Measurements from ENCODE around the gene CRELD1. TPM values are rescaled to one million over a fixed set of nuclear protein-coding genes. Genes with fewer than 3 reads are reported as not detected.

Gene CRELD1
- total and polyA plus RNA-seq, 11 donors = 45.9 to 77.8 (median 61.8) TPM

DNA sequence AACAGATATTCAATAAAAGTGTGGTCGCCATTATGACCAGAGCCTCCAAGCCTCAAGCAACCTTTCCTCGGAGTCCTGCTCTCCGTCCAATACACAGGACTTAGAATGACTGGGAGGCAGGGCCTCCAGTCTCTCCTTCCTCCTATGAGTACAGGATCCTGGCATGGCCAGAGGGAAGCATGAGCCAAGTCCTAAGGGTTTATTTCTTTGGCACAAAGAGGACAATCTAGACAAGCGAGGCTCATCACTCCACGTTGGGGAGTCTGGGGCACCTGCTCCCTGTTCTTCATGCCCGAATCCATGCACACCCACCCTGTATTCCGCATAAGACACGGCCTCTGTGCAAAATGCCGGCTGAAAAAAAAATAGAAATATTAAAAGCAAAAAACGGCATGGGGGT, 11.7 kb downstream of the CRELD1 start:
- Histone ChIP-seq H3K27me3 (no peaks in the 10 kb centered on the region), H3K9me3 (no peaks in the 10 kb centered on the region), H3K36me3 (peaks cover 0 to 32% (median 16%) of the 10 kb centered on the region in 9 donors), H3K27ac (peak overlapping the region in 1 of 12 donors; percentile 90), H3K4me3 (no peak overlapping the region), H3K4me1 (peaks cover 0 to 22% (median 14%) of the 10 kb centered on the region in 12 donors)
- TF ChIP-seq POLR2A (IDR thresholded peaks at IDR 0.05) (no peak), CTCF (IDR thresholded peaks at IDR 0.05) (no peak)
- intact Hi-C loops (cut with DNase I) = loop anchor here in 3 of 10 donors (5.0 to 10.0 kb wide), 3 partner anchors 103 to 231 kb away; partner anchors contain the start of genes BRK1 (in 1 of the 3) and RPUSD3 (in 1 of the 3)
- WGBS, 4 donors = 77 to 88% (median 85%) methylated on average over 10 of the region's 10 CpGs
- no peak for DNase-seq
- no peak for ATAC-seq

DNA sequence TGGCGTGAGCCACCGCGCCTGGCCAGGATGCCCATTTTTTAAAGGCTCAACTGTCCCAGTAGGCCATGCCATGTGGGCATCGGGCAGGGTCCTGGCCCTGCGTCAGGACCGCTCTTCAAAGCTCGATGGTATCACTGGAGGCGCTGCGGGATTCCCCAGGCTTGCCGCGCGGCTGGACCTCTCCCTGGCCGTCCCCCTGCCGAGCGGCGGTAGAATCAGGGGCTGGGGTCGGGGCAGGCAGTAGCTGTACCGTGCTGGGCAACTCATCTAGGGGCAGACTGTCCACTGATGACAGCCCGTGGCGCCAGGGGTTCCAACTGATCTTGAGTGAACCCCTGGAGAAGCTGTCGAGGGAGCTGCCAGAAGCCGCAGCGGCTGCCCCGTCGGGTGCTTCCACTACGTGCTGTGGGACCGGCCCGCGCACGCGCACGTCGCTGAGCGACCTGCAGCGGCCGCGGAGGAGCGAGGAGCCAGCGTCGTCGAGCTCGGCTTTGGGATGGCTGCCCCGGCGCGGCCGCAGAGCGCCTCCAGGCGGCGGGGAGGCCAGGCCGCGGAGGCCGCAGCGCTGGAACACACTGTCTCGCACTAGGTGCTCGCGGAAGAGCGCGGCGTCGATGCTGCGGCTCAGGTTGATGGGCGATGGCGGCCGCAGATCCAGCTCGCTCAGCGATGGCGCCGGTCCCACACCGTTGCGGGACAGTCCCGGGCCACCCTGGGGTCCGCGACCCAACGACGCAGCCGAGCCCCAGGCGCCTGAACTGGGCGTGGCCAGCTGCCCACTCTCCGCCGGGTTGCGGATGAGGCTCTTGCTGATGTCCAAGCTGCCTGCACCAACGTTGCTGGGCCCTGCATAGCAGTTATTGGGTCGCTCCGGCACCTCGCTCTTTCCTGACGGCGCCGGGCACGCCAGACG, 12.7 kb downstream of the CRELD1 start:
- no peaks in the 10 kb centered on the region for H3K9me3 ChIP-seq
- intact Hi-C loops (cut with DNase I) = loop anchor here in 3 of 10 donors (5.0 to 10.0 kb wide), 3 partner anchors 104 to 232 kb away; partner anchors contain the start of genes BRK1 (in 1 of the 3) and RPUSD3 (in 1 of the 3)
- peak; percentile 56 to 91 (median 88) for ATAC-seq
- peak overlapping the region in 11 of 12 donors; percentile 39 to 90 (median 71) for H3K27ac ChIP-seq
- H3K4me1 ChIP-seq = peaks cover 0 to 26% (median 14%) of the 10 kb centered on the region in 12 donors
- H3K27me3 ChIP-seq = peaks cover 0 to 1% (median 0%) of the 10 kb centered on the region in 9 donors
- TF ChIP-seq POLR2A (IDR thresholded peaks at IDR 0.05) (peak in 1 of 2 donors; percentile 54), CTCF (IDR thresholded peaks at IDR 0.05) (peak; percentile 64 to 95 (median 76))
- peak; percentile 87 to 93 (median 90) for DNase-seq
- peak overlapping the region; percentile 25 to 75 (median 65) for H3K4me3 ChIP-seq
- H3K36me3 ChIP-seq = peaks cover 0 to 25% (median 9%) of the 10 kb centered on the region in 9 donors
- 4 to 9% (median 6%) methylated on average over 15 to 90 of the region's 90 CpGs for WGBS, 4 donors

- ATAC-seq (peak; percentile 62 to 85 (median 82)), DNase-seq (peak; percentile 63 to 84 (median 70))
- 20 to 31% (median 24%) methylated on average over 43 to 86 of the region's 86 CpGs for WGBS, 4 donors
- peaks cover 0 to 5% (median 0%) of the 10 kb centered on the region in 9 donors for H3K27me3 ChIP-seq
- peak overlapping the region in 11 of 12 donors; percentile 39 to 90 (median 71) for H3K27ac ChIP-seq
- TF ChIP-seq CTCF (IDR thresholded peaks at IDR 0.05) (peak in 11 of 12 donors; percentile 29 to 68 (median 44)), POLR2A (IDR thresholded peaks at IDR 0.05) (no peak)
- no peaks in the 10 kb centered on the region for H3K9me3 ChIP-seq
- peak overlapping the region; percentile 25 to 75 (median 65) for H3K4me3 ChIP-seq
- peaks cover 0 to 35% (median 18%) of the 10 kb centered on the region in 12 donors for H3K4me1 ChIP-seq
- intact Hi-C loops (cut with DNase I) = loop anchor here in 3 of 10 donors (5.0 to 10.0 kb wide), 3 partner anchors 105 to 233 kb away; partner anchors contain the start of genes BRK1 (in 1 of the 3) and RPUSD3 (in 1 of the 3)
- peaks cover 0 to 21% (median 7%) of the 10 kb centered on the region in 9 donors for H3K36me3 ChIP-seq
Measured at GRCh38 chr3:9947025-9947995, 13.7 kb downstream of the CRELD1 start.
